ENCODE measurements around the gene MINK1. TPM values are rescaled to one million over a fixed set of nuclear protein-coding genes. Genes with fewer than 3 reads are reported as not detected.

MINK1 gene
- total RNA-seq, 6 experiments from 2014 or later, result 68.5 to 82.4 (median 71.6) TPM

DNA sequence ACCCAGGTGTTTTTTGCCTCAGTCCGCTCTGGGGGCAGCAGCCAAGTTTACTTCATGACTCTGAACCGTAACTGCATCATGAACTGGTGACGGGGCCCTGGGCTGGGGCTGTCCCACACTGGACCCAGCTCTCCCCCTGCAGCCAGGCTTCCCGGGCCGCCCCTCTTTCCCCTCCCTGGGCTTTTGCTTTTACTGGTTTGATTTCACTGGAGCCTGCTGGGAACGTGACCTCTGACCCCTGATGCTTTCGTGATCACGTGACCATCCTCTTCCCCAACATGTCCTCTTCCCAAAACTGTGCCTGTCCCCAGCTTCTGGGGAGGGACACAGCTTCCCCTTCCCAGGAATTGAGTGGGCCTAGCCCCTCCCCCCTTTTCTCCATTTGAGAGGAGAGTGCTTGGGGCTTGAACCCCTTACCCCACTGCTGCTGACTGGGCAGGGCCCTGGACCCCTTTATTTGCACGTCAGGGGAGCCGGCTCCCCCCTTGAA is 64.1 kb downstream of the MINK1 start:
- peaks cover 3% of the 10 kb centered on the region; the same call in 1 of the 2 replicates for H3K27me3 Mint-ChIP-seq (ENCODE audit: insufficient read depth)
- DNase-seq, result no peak
- no peaks in the 10 kb centered on the region for H3K9me3 Mint-ChIP-seq
- no peak overlapping the region for H3K4me3 Mint-ChIP-seq
- H3K36me3 Mint-ChIP-seq (ENCODE audit: low read depth), result 0 out of 2 replicates have a peak, but pooled peaks cover 10% of the 10 kb centered on the region
- no peaks in the 10 kb centered on the region for H3K4me1 Mint-ChIP-seq (ENCODE audit: low read depth)
- H3K27ac Mint-ChIP-seq, result no peak overlapping the region
- TF ChIP-seq, protein P1, sequence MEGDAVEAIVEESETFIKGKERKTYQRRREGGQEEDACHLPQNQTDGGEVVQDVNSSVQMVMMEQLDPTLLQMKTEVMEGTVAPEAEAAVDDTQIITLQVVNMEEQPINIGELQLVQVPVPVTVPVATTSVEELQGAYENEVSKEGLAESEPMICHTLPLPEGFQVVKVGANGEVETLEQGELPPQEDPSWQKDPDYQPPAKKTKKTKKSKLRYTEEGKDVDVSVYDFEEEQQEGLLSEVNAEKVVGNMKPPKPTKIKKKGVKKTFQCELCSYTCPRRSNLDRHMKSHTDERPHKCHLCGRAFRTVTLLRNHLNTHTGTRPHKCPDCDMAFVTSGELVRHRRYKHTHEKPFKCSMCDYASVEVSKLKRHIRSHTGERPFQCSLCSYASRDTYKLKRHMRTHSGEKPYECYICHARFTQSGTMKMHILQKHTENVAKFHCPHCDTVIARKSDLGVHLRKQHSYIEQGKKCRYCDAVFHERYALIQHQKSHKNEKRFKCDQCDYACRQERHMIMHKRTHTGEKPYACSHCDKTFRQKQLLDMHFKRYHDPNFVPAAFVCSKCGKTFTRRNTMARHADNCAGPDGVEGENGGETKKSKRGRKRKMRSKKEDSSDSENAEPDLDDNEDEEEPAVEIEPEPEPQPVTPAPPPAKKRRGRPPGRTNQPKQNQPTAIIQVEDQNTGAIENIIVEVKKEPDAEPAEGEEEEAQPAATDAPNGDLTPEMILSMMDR (IDR thresholded peaks at IDR 0.05), result no peak

- no peak overlapping the region for H3K4me3 Mint-ChIP-seq
- no peak for DNase-seq
- no peaks in the 10 kb centered on the region for H3K4me1 Mint-ChIP-seq (ENCODE audit: low read depth)
- peaks cover 5% of the 10 kb centered on the region for H3K27me3 Mint-ChIP-seq (ENCODE audit: insufficient read depth)
- TF ChIP-seq, protein P1 (IDR thresholded peaks at IDR 0.05), result no peak
- H3K36me3 Mint-ChIP-seq (ENCODE audit: low read depth), result 0 out of 2 replicates have a peak, but pooled peaks cover 10% of the 10 kb centered on the region
- H3K9me3 Mint-ChIP-seq, result no peaks in the 10 kb centered on the region
- no peak overlapping the region for H3K27ac Mint-ChIP-seq
These were observed 64.6 kb downstream of the MINK1 start for GRCh38 chr17:4897785-4898184.

DNA sequence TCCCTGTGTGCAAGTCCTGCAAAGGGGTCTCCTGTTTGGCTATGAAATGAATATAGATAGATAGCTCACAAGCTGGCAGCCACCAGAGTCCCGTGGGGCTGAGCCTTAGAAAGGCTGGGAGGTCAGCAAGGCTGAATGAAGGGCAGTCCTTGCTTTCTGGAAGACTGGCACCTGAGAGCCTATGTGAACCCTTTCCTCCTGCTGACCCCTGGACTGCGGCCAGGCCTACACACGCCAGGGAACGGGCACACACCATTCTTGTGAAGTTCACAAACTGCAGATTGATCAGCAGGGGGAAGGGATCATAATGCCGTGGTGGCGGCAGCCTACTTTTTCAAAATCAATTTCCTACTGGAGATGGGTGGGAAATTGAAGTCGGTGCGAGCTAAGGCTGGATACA is 65.2 kb downstream of the MINK1 start:
- Mint-ChIP-seq H3K9me3 (no peaks in the 10 kb centered on the region), H3K27me3 (ENCODE audit: insufficient read depth) (peaks cover 5% of the 10 kb centered on the region), H3K4me1 (ENCODE audit: low read depth) (peaks cover 3% of the 10 kb centered on the region; the same call in 1 of the 2 replicates), H3K27ac (no peak overlapping the region), H3K36me3 (ENCODE audit: low read depth) (0 out of 2 replicates have a peak, but pooled peaks cover 10% of the 10 kb centered on the region), H3K4me3 (peak overlapping the region; percentile 15)
- TF ChIP-seq, protein P1 (IDR thresholded peaks at IDR 0.05), result no peak
- DNase-seq, result no peak

GRCh38 chr17:4898927-4899326 is 65.8 kb downstream of the MINK1 start:
- Mint-ChIP-seq H3K4me3 (no peak overlapping the region; the same call in 1 of the 2 replicates), H3K36me3 (ENCODE audit: low read depth) (0 out of 2 replicates have a peak, but pooled peaks cover 10% of the 10 kb centered on the region), H3K27me3 (ENCODE audit: insufficient read depth) (peaks cover 5% of the 10 kb centered on the region), H3K4me1 (ENCODE audit: low read depth) (peaks cover 6% of the 10 kb centered on the region; the same call in 1 of the 2 replicates), H3K9me3 (no peaks in the 10 kb centered on the region), H3K27ac (no peak overlapping the region)
- TF ChIP-seq, protein P1 (IDR thresholded peaks at IDR 0.05), result no peak
- DNase-seq, result no peak

- TF ChIP-seq, protein P1 (IDR thresholded peaks at IDR 0.05), result no peak
- H3K4me1 Mint-ChIP-seq (ENCODE audit: low read depth), result peaks cover 6% of the 10 kb centered on the region; the same call in 1 of the 2 replicates
- DNase-seq, result peak; percentile 3
- H3K27ac Mint-ChIP-seq, result peak within 1 kb of the TSS; percentile 26
- 0 out of 2 replicates have a peak, but pooled peaks cover 10% of the 10 kb centered on the region for H3K36me3 Mint-ChIP-seq (ENCODE audit: low read depth)
- no peaks in the 10 kb centered on the region for H3K9me3 Mint-ChIP-seq
- peaks cover 5% of the 10 kb centered on the region for H3K27me3 Mint-ChIP-seq (ENCODE audit: insufficient read depth)
- peak within 1 kb of the TSS; percentile 71 for H3K4me3 Mint-ChIP-seq
These were observed 66.4 kb downstream of the MINK1 start, which contains the start of gene C17orf107 for GRCh38 chr17:4899341-4900230. Gene C17orf107, plus strand, starts transcription at chr17:4899536. Its CDS starts 227 bp downstream, at chr17:4899763.
